Muscle layer of colon (tissue), 2 donors: ENCODE measurements around the gene SCD5.

ENCODE experiments used
- H3K27ac ChIP-seq: one replicate; pipeline ENCODE4 v1.7.0; 2013; ENCODE audit warnings: low read depth, mild to moderate bottlenecking, low read length, moderate library complexity
- H3K27me3 ChIP-seq, 2 donors: one replicate each; pipeline ENCODE4 v1.7.0; 2013; ENCODE audit warnings: low read length in 2 of 2, mild to moderate bottlenecking in 2 of 2; ENCODE audit not compliant: insufficient read depth in 2 of 2, control insufficient read depth in 1 of 2
- H3K36me3 ChIP-seq: one replicate; pipeline ENCODE4 v1.7.0; 2013; ENCODE audit warnings: mild to moderate bottlenecking, low read length; ENCODE audit not compliant: insufficient read depth
- H3K4me1 ChIP-seq: one replicate; pipeline ENCODE4 v1.7.0; 2013; ENCODE audit warnings: mild to moderate bottlenecking, low read length; ENCODE audit not compliant: insufficient read depth
- H3K4me3 ChIP-seq, 2 donors: one replicate each; pipeline ENCODE4 v1.7.0; 2013; ENCODE audit warnings: low read length in 2 of 2, low read depth in 1 of 2, mild to moderate bottlenecking in 1 of 2, moderate library complexity in 1 of 2
- H3K9ac ChIP-seq: one replicate; pipeline ENCODE4 v1.7.0; 2013; ENCODE audit warnings: low read length
- H3K9me3 ChIP-seq: one replicate; pipeline ENCODE4 v1.7.0; 2013; ENCODE audit warnings: mild to moderate bottlenecking, low read length
- donor health status: abdominal sarcoma.
- donor health status: Adenocarcinoma of cecum.

SCD5 gene

DNA sequence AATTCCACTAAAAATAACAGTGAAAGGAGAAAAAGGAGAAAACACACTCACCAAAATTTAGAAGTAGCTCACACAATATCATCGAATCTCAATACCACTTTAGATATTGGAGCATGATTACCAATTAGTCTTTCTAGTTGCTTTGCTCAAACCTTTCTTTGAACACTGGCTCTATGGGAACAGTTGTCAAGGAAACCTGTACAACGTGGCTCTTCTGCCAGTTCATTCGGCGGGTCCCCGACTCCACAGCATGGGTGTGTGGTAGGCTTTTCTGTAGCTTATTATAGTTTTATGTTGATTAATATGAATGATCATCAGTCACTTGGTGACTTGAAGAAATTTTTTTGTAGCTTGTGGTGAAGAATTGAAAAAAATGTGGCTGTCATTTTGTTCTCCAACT is 186.6 kb downstream of the SCD5 start:
- H3K9ac ChIP-seq = no peak overlapping the region
- H3K36me3 ChIP-seq = no peaks in the 10 kb centered on the region
- H3K27me3 ChIP-seq = no peaks in the 10 kb centered on the region
- no peak overlapping the region for H3K27ac ChIP-seq
- no peaks in the 10 kb centered on the region for H3K4me1 ChIP-seq
- H3K4me3 ChIP-seq = no peak overlapping the region
- H3K9me3 ChIP-seq = no peaks in the 10 kb centered on the region

DNA sequence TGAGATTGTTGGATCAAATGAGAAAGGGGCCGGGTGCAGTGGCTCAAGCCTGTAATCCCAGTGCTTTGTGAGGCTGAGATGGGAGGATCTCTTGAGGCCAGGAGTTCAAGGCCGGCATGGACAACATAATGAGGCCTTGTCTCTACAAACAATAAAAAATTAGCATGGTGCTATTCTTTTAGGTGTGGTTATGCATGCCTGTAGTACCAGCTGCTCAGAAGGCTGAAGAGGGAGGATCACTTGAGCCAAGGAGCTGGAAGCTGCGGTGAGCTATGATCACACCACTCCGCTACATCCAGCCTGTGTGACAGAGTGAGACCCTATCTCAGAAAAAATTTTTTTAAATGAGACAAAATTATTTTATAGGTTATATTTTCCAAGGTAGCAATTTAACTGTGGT is 187.1 kb downstream of the SCD5 start:
- Histone ChIP-seq H3K27ac (no peak overlapping the region), H3K9ac (no peak overlapping the region), H3K36me3 (no peaks in the 10 kb centered on the region), H3K9me3 (no peaks in the 10 kb centered on the region), H3K4me1 (no peaks in the 10 kb centered on the region), H3K27me3 (no peaks in the 10 kb centered on the region), H3K4me3 (no peak overlapping the region)

DNA sequence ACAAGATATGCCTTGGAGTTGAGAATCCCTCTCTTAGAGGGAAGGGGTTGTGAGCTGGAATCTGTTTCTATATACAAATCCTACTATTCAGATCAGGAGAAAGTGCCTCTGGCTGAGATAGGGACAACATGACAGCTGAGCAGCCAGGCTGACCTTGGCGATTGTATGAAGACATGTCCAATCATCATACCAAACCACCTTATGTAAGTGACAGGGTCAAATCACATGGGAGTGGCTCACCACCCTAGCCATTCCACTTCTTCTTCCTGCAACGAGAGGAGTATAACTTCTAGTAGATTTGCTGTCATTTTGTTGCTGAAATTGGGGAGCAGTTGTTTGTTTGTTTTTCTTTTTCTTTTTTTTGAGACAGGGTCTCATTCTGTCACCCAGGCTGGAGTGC is 188.6 kb downstream of the SCD5 start:
- Histone ChIP-seq H3K4me3 (no peak overlapping the region), H3K27me3 (no peaks in the 10 kb centered on the region), H3K4me1 (no peaks in the 10 kb centered on the region), H3K36me3 (no peaks in the 10 kb centered on the region), H3K9ac (no peak overlapping the region), H3K27ac (no peak overlapping the region), H3K9me3 (no peaks in the 10 kb centered on the region)

DNA sequence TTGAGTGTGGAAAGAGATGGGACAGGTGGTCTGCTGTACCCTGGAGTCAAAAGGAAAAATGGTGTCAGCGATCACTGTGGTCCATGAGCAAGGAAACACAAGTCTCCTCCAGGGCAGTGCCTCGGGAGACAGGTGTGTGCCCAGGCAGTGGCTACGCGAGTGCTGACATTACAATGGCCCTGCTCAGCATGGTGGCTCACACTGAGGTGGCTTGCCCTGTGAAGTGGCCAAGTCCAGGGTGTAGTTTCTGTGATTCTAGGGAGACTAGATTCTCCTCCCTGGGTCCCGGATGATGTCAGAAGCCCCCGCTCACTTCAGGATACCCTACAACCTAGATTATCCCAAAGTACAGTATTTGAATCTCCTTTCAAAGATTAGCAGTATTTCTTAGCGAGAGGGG is 192.0 kb downstream of the SCD5 start:
- Histone ChIP-seq H3K4me3 (no peak overlapping the region), H3K9me3 (no peaks in the 10 kb centered on the region), H3K4me1 (no peaks in the 10 kb centered on the region), H3K27me3 (no peaks in the 10 kb centered on the region), H3K9ac (no peak overlapping the region), H3K27ac (no peak overlapping the region), H3K36me3 (no peaks in the 10 kb centered on the region)

DNA sequence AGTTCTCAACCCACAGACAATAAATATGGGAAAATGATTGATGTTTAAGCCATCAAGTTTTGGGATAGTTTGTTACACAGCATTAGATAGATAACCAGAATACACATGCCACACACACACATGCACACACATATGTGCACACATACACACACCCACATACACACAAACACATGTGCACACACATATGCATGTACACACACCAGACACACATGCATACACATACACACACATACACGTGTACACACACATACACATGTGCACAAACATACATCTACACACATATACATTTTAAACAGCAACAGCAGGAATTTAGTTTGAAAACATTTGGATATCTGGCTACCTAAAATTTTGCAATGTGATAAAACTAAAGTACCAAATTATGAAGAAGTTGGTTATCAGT is 194.1 kb downstream of the SCD5 start:
- Histone ChIP-seq H3K9ac (no peak overlapping the region), H3K4me1 (no peaks in the 10 kb centered on the region)

DNA sequence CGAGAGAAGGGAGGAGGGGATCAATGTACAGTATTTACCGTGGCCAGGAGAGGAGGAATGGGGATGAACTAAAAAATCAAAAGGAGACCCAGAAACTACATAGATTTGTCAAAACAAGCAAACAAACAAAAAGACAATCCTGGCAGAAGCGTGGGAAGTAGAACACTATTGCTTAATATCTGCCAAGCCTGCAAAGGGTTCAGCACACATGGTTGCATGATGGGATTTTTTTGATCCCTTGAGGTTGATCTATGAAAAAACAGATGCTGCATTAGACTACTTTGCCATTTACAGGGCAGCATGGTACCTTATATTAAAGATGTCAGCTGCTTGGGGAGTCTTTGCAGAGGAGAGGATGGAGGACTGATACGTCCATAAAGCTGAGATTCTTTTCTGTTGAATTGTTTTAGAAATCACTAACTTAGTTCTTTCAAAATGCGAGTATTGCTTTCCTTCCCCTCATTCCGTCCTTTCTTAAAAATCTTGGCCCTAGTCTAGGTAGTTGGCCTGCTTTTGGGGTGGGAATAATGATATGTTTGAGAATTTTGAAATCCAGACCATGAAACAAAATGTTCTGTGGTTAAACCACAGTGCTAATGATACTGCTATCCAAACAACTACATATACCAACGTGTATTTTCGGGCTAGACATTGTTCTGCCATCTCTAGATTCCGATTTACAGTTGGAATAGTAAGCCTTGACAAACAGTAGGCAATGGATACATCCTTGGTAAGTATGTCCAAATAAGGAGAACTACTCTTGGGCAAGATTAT is 197.2 kb downstream of the SCD5 start:
- H3K4me1 ChIP-seq = no peaks in the 10 kb centered on the region
- H3K27ac ChIP-seq = no peak overlapping the region
- no peak overlapping the region for H3K9ac ChIP-seq
- H3K27me3 ChIP-seq = no peaks in the 10 kb centered on the region
- H3K4me3 ChIP-seq = no peak overlapping the region
- H3K36me3 ChIP-seq = no peaks in the 10 kb centered on the region
- H3K9me3 ChIP-seq = no peaks in the 10 kb centered on the region

More for the DNA sequence above, 194.1 kb downstream of the SCD5 start:
- H3K9me3 ChIP-seq = no peaks in the 10 kb centered on the region
- H3K27me3 ChIP-seq = no peaks in the 10 kb centered on the region
- H3K36me3 ChIP-seq = no peaks in the 10 kb centered on the region
- H3K4me3 ChIP-seq = no peak overlapping the region
- H3K27ac ChIP-seq = no peak overlapping the region

DNA sequence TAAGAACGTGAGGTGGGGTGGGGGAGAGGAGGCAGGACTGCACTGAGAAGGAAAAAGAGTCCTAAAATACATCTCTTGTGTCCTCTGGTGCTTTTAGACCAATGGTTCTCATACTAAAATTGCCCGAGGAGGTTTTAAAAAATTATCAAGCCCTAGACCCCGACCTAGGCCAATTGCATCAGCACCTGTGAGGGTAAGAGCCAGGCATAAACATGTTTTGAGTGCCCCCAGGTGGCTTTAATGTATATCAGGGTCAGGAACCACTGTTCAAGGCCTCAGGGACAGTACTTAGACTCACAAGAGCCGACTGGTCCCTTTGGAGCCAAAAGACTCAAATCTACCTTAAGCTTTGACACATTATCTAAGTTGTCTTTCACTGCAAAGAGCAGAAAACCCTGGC is 199.3 kb downstream of the SCD5 start:
- H3K27ac ChIP-seq = no peak overlapping the region
- no peak overlapping the region for H3K9ac ChIP-seq
- no peaks in the 10 kb centered on the region for H3K4me1 ChIP-seq
- no peaks in the 10 kb centered on the region for H3K9me3 ChIP-seq
- no peaks in the 10 kb centered on the region for H3K27me3 ChIP-seq
- no peaks in the 10 kb centered on the region for H3K36me3 ChIP-seq
- H3K4me3 ChIP-seq = no peak overlapping the region

DNA sequence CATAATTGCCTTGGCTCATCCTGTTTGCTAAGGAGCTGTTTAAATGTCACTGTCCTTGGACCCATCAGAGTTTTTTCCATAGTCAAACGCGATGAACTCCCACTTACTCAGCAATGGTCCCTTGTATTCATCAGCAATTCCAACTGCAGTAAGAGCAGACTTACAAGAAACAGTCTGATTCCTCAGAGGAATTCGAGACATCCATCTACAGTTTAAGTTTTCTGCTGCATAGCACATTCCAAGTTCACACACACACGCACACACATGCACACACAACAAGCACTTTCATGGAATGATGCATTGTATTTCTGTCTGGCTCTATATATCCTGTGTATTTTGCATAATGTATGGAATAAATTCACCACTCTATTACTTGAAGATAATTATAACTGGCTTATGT is 204.1 kb downstream of the SCD5 start:
- no peaks in the 10 kb centered on the region for H3K9me3 ChIP-seq
- no peak overlapping the region for H3K4me3 ChIP-seq
- no peaks in the 10 kb centered on the region for H3K36me3 ChIP-seq
- no peaks in the 10 kb centered on the region for H3K27me3 ChIP-seq
- no peaks in the 10 kb centered on the region for H3K4me1 ChIP-seq
- no peak overlapping the region for H3K27ac ChIP-seq
- no peak overlapping the region for H3K9ac ChIP-seq

DNA sequence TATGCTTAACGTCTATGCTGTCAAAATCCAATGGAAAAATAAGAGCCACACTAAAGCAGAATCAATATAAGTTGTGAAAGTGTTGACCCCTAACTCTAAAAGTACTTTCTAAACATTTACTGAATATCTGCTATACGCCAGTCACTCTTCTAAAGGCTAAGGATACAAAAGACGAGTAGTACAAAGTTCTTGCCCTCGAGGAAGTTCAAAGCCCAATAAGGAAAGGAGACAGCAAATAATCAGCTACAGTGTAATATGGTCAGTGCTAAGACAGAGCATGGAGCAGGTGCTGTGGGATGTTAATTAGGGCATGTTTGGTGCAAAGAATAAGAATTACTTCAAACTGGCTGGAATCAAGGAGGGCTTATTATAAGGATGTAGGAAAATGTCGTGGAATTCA is 205.2 kb downstream of the SCD5 start:
- Histone ChIP-seq H3K9me3 (no peaks in the 10 kb centered on the region), H3K4me1 (no peaks in the 10 kb centered on the region), H3K9ac (no peak overlapping the region), H3K27me3 (no peaks in the 10 kb centered on the region), H3K36me3 (no peaks in the 10 kb centered on the region), H3K4me3 (no peak overlapping the region), H3K27ac (no peak overlapping the region)

DNA sequence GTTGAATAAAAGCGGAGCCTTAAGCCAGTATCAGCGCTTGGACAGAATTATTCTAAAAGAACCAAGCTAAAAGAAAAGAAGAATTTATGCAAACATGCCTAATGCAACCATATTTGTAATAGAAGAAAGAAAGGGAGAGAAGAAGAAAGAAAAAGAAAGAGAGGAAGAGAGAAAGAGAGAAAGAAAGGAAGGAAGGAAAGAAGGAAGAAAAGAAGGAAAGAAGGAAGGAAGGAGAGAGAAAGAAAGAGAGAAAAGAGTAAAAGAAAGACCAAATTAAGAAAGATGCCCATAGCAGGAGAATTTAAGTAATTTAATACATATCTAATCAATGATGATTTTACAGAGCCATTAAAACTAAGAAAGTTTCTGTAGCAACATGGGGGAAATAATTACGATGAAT is 206.0 kb downstream of the SCD5 start:
- Histone ChIP-seq H3K27me3 (no peaks in the 10 kb centered on the region), H3K4me3 (no peak overlapping the region), H3K27ac (no peak overlapping the region)

DNA sequence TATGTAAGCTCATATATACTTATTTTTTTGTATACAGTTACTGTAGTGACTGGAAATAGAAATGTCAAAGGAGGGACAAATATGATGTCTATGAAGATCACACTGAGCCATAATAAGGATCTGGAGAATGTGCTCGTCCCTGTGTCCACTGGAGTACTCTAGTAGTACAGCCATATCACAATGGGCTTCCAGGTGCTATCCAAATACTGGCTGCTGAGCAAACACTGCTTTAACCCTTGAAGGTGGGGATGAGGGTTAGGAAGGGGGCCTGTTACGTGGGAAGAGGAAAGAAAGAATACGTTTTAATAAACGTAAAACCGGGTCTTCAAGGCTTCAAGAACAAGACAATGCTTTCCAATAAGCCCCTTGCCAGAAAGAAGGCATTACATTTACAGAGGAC is 207.0 kb downstream of the SCD5 start:
- no peak overlapping the region for H3K27ac ChIP-seq
- H3K36me3 ChIP-seq = no peaks in the 10 kb centered on the region
- H3K4me1 ChIP-seq = no peaks in the 10 kb centered on the region
- no peaks in the 10 kb centered on the region for H3K9me3 ChIP-seq
- no peaks in the 10 kb centered on the region for H3K27me3 ChIP-seq
- no peak overlapping the region for H3K9ac ChIP-seq
- no peak overlapping the region for H3K4me3 ChIP-seq

More for the DNA sequence above, 206.0 kb downstream of the SCD5 start:
- no peak overlapping the region for H3K9ac ChIP-seq
- H3K4me1 ChIP-seq = no peaks in the 10 kb centered on the region
- no peaks in the 10 kb centered on the region for H3K36me3 ChIP-seq
- no peaks in the 10 kb centered on the region for H3K9me3 ChIP-seq

DNA sequence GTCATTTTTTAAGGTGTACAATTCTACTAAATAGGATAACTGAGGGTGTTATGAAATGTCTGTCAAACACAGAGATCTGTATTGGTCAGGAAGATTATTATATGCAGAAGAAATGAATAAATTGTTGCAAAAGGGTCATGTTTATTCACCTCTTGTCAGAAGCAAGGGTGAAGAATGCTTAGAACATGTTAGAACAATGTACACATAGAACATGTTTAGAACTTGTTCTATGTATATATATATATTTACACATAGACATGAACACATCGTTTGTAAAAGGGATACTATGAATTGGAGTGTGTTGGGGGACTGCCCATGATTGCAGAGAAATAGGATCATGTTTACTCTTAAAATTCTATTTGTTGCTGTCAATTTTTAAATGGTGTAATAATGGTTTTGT is 208.8 kb downstream of the SCD5 start:
- Histone ChIP-seq H3K4me1 (no peaks in the 10 kb centered on the region), H3K9me3 (no peaks in the 10 kb centered on the region), H3K4me3 (no peak overlapping the region), H3K36me3 (no peaks in the 10 kb centered on the region), H3K27ac (no peak overlapping the region), H3K27me3 (no peaks in the 10 kb centered on the region), H3K9ac (no peak overlapping the region)
